CD8-positive, alpha-beta memory T cell (primary cell): ENCODE measurements around the gene AGAP1. TPM values are rescaled to one million over a fixed set of nuclear protein-coding genes. Genes with fewer than 3 reads are reported as not detected.

ENCODE experiments used
- CTCF ChIA-PET: fragments of 350-600 bp; sonication (Branson Sonifier 250); formaldehyde crosslinking; loops from one replicate; lab custom pipeline; 2021; ENCODE audit warnings: antibody characterized with exemption; lab: Charles Lee
- POLR2A ChIA-PET: fragments of 350-600 bp; sonication (Branson Sonifier 250); formaldehyde crosslinking; loops from one replicate; lab custom pipeline; 2021; ENCODE audit warnings: antibody characterized with exemption; lab: Charles Lee
- DNase-seq, 5 donors: peaks; one replicate each; pipeline versions ENCODE4 v3.0.0 to v3.0.0-alpha.2; 2020 to 2022; ENCODE audit warnings: mixed read lengths in 1 of 5
- H3K27ac ChIP-seq: one replicate; pipeline ENCODE4 v1.7.0; 2013; ENCODE audit warnings: low read depth, mild to moderate bottlenecking, low read length, moderate library complexity
- H3K27me3 ChIP-seq: 2 replicates; pipeline ENCODE4 v1.7.0; 2013; ENCODE audit warnings: low read length, mild to moderate bottlenecking; ENCODE audit not compliant: insufficient read depth, poor library complexity, severe bottlenecking
- H3K36me3 ChIP-seq: 2 replicates; pipeline ENCODE4 v1.7.0; 2013; ENCODE audit warnings: mild to moderate bottlenecking, low read length, moderate library complexity; ENCODE audit not compliant: insufficient read depth
- H3K4me1 ChIP-seq: 2 replicates; pipeline ENCODE4 v1.7.0; 2013; ENCODE audit warnings: mild to moderate bottlenecking, low read length, moderate library complexity; ENCODE audit not compliant: insufficient read depth
- H3K4me3 ChIP-seq: 2 replicates; pipeline ENCODE4 v1.7.0; 2013; ENCODE audit warnings: mild to moderate bottlenecking, low read length
- H3K9me3 ChIP-seq: 2 replicates; pipeline ENCODE4 v1.7.0; 2013; ENCODE audit warnings: mild to moderate bottlenecking, low read length
- H3K27ac Mint-ChIP-seq, 8 donors: one replicate each; pipeline ENCODE4 v1.8.0; 2020 to 2021; ENCODE audit warnings: mixed read lengths in 8 of 8, mild to moderate bottlenecking in 6 of 8, inconsistent platforms in 3 of 8, moderate library complexity in 3 of 8
- H3K27me3 Mint-ChIP-seq, 2 donors: one replicate each; pipeline ENCODE4 v1.8.0; 2020 to 2021; ENCODE audit warnings: mixed read lengths in 2 of 2, mild to moderate bottlenecking in 1 of 2, moderate library complexity in 1 of 2
- H3K36me3 Mint-ChIP-seq, 3 donors: one replicate each; pipeline ENCODE4 v1.8.0; 2020 to 2021; ENCODE audit warnings: mixed read lengths in 3 of 3, inconsistent platforms in 1 of 3, mild to moderate bottlenecking in 1 of 3
- H3K4me1 Mint-ChIP-seq, 3 donors: one replicate each; pipeline ENCODE4 v1.8.0; 2020 to 2021; ENCODE audit warnings: mixed read lengths in 3 of 3, inconsistent platforms in 1 of 3, mild to moderate bottlenecking in 1 of 3
- H3K4me3 Mint-ChIP-seq, 7 donors: one replicate each; pipeline ENCODE4 v1.8.0; 2020 to 2021; ENCODE audit warnings: mixed read lengths in 7 of 7, mild to moderate bottlenecking in 6 of 7, moderate library complexity in 4 of 7, inconsistent platforms in 2 of 7
- H3K9me3 Mint-ChIP-seq, 5 donors: one replicate each; pipeline ENCODE4 v1.8.0; 2020 to 2022; ENCODE audit warnings: mixed read lengths in 5 of 5, mild to moderate bottlenecking in 3 of 5, moderate library complexity in 2 of 5, inconsistent platforms in 1 of 5
- polyA plus RNA-seq: library from polyadenylated mRNA; unstranded; fragments of 300-500 nt; fragmentation: Illumina TruSeq; gene quantifications from one replicate; pipeline ENCODE4 v1.2.3, GENCODE V29; 2021
- total RNA-seq, 2 experiments: library from RNA; stranded (reverse); gene quantifications; one replicate each; pipeline ENCODE4 v1.2.3, GENCODE V29; 2021

AGAP1 gene
- total and polyA plus RNA-seq, 3 experiments from 2014 or later: 1.2 to 3.3 (median 2.7) TPM

- no peaks in the 10 kb centered on the region for H3K27me3 ChIP-seq
- ChIA-PET CTCF (no interaction called here), POLR2A (no interaction called here)
- Mint-ChIP-seq H3K4me3 (no peak overlapping the region), H3K36me3 (peaks cover 0 to 3% (median 0%) of the 10 kb centered on the region in 3 donors), H3K9me3 (peaks cover 0 to 4% (median 0%) of the 10 kb centered on the region in 5 donors), H3K4me1 (no peaks in the 10 kb centered on the region), H3K27ac (no peak overlapping the region), H3K27me3 (no peaks in the 10 kb centered on the region)
- H3K4me1 ChIP-seq: no peaks in the 10 kb centered on the region
- H3K4me3 ChIP-seq: no peak overlapping the region
- DNase-seq: no peak
- H3K36me3 ChIP-seq: no peaks in the 10 kb centered on the region
- no peak overlapping the region for H3K27ac ChIP-seq
- no peaks in the 10 kb centered on the region for H3K9me3 ChIP-seq
Measured at GRCh38 chr2:235824331-235824730, 330.5 kb downstream of the AGAP1 start.

GRCh38 chr2:235825946-235826345, 332.1 kb downstream of the AGAP1 start:
- Mint-ChIP-seq H3K4me1 (no peaks in the 10 kb centered on the region), H3K27me3 (no peaks in the 10 kb centered on the region), H3K36me3 (peaks cover 0 to 4% (median 3%) of the 10 kb centered on the region in 3 donors), H3K4me3 (no peak overlapping the region), H3K9me3 (peaks cover 0 to 4% (median 0%) of the 10 kb centered on the region in 5 donors), H3K27ac (peak overlapping the region in 1 of 8 donors; percentile 50)
- Histone ChIP-seq H3K36me3 (no peaks in the 10 kb centered on the region), H3K4me1 (no peaks in the 10 kb centered on the region), H3K4me3 (no peak overlapping the region), H3K9me3 (no peaks in the 10 kb centered on the region), H3K27me3 (no peaks in the 10 kb centered on the region), H3K27ac (no peak overlapping the region)
- ChIA-PET POLR2A (no interaction called here), CTCF (no interaction called here)
- DNase-seq: no peak

- Mint-ChIP-seq H3K36me3 (peaks cover 0 to 4% (median 3%) of the 10 kb centered on the region in 3 donors), H3K4me1 (no peaks in the 10 kb centered on the region), H3K4me3 (no peak overlapping the region), H3K9me3 (peaks cover 0 to 4% (median 0%) of the 10 kb centered on the region in 5 donors), H3K27ac (no peak overlapping the region), H3K27me3 (no peaks in the 10 kb centered on the region)
- ChIA-PET POLR2A (no interaction called here), CTCF (no interaction called here)
- Histone ChIP-seq H3K27ac (no peak overlapping the region), H3K27me3 (no peaks in the 10 kb centered on the region), H3K4me1 (no peaks in the 10 kb centered on the region), H3K4me3 (no peak overlapping the region), H3K36me3 (no peaks in the 10 kb centered on the region), H3K9me3 (no peaks in the 10 kb centered on the region)
- no peak for DNase-seq
Measured at GRCh38 chr2:235826826-235827225, 333.0 kb downstream of the AGAP1 start.

GRCh38 chr2:235827585-235827992, 333.7 kb downstream of the AGAP1 start:
- no peak overlapping the region for H3K4me3 Mint-ChIP-seq
- H3K4me3 ChIP-seq: no peak overlapping the region
- H3K36me3 ChIP-seq: no peaks in the 10 kb centered on the region
- POLR2A ChIA-PET: no interaction called here
- H3K27ac ChIP-seq: no peak overlapping the region
- CTCF ChIA-PET: no interaction called here
- H3K27ac Mint-ChIP-seq: no peak overlapping the region
- no peaks in the 10 kb centered on the region for H3K4me1 Mint-ChIP-seq
- DNase-seq: no peak
- H3K27me3 ChIP-seq: no peaks in the 10 kb centered on the region
- no peaks in the 10 kb centered on the region for H3K27me3 Mint-ChIP-seq
- peaks cover 0 to 4% (median 0%) of the 10 kb centered on the region in 3 donors for H3K36me3 Mint-ChIP-seq
- H3K9me3 ChIP-seq: no peaks in the 10 kb centered on the region
- H3K9me3 Mint-ChIP-seq: no peaks in the 10 kb centered on the region
- no peaks in the 10 kb centered on the region for H3K4me1 ChIP-seq

- peak overlapping the region in 1 of 8 donors; percentile 63 for H3K27ac Mint-ChIP-seq
- no peak overlapping the region for H3K4me3 Mint-ChIP-seq
- CTCF ChIA-PET: no interaction called here
- POLR2A ChIA-PET: no interaction called here
- H3K4me1 ChIP-seq: no peaks in the 10 kb centered on the region
- H3K27ac ChIP-seq: no peak overlapping the region
- H3K4me3 ChIP-seq: no peak overlapping the region
- H3K36me3 ChIP-seq: no peaks in the 10 kb centered on the region
- DNase-seq: no peak
- H3K9me3 Mint-ChIP-seq: no peaks in the 10 kb centered on the region
- H3K27me3 Mint-ChIP-seq: no peaks in the 10 kb centered on the region
- no peaks in the 10 kb centered on the region for H3K4me1 Mint-ChIP-seq
- peaks cover 0 to 4% (median 0%) of the 10 kb centered on the region in 3 donors for H3K36me3 Mint-ChIP-seq
- no peaks in the 10 kb centered on the region for H3K27me3 ChIP-seq
- H3K9me3 ChIP-seq: no peaks in the 10 kb centered on the region
Measured at GRCh38 chr2:235829726-235830125, 335.9 kb downstream of the AGAP1 start.

- H3K27ac Mint-ChIP-seq: no peak overlapping the region
Measured at GRCh38 chr2:235831755-235832154, 337.9 kb downstream of the AGAP1 start.

GRCh38 chr2:235832941-235833340, 339.1 kb downstream of the AGAP1 start:
- no peaks in the 10 kb centered on the region for H3K9me3 Mint-ChIP-seq
- CTCF ChIA-PET: no interaction called here
- no peak overlapping the region for H3K27ac Mint-ChIP-seq
- H3K27me3 ChIP-seq: no peaks in the 10 kb centered on the region
- peaks cover 0 to 4% (median 0%) of the 10 kb centered on the region in 3 donors for H3K36me3 Mint-ChIP-seq
- H3K27me3 Mint-ChIP-seq: no peaks in the 10 kb centered on the region
- no peak overlapping the region for H3K4me3 ChIP-seq
- H3K4me1 ChIP-seq: no peaks in the 10 kb centered on the region
- POLR2A ChIA-PET: no interaction called here
- H3K36me3 ChIP-seq: no peaks in the 10 kb centered on the region
- H3K4me3 Mint-ChIP-seq: no peak overlapping the region
- H3K9me3 ChIP-seq: no peaks in the 10 kb centered on the region
- no peak for DNase-seq
- no peaks in the 10 kb centered on the region for H3K4me1 Mint-ChIP-seq
- H3K27ac ChIP-seq: no peak overlapping the region

More at GRCh38 chr2:235831755-235832154, 337.9 kb downstream of the AGAP1 start:
- H3K4me1 Mint-ChIP-seq: no peaks in the 10 kb centered on the region
- ChIA-PET CTCF (no interaction called here), POLR2A (no interaction called here)
- H3K27me3 ChIP-seq: no peaks in the 10 kb centered on the region
- H3K36me3 ChIP-seq: no peaks in the 10 kb centered on the region
- H3K27ac ChIP-seq: no peak overlapping the region
- H3K4me1 ChIP-seq: no peaks in the 10 kb centered on the region
- H3K27me3 Mint-ChIP-seq: no peaks in the 10 kb centered on the region
- peaks cover 0 to 4% (median 0%) of the 10 kb centered on the region in 3 donors for H3K36me3 Mint-ChIP-seq
- H3K4me3 Mint-ChIP-seq: no peak overlapping the region
- no peaks in the 10 kb centered on the region for H3K9me3 ChIP-seq
- no peaks in the 10 kb centered on the region for H3K9me3 Mint-ChIP-seq
- DNase-seq: no peak
- no peak overlapping the region for H3K4me3 ChIP-seq

- no peaks in the 10 kb centered on the region for H3K36me3 ChIP-seq
- Mint-ChIP-seq H3K4me1 (no peaks in the 10 kb centered on the region), H3K27ac (peak overlapping the region in 1 of 8 donors; percentile 23), H3K36me3 (peaks cover 0 to 4% (median 0%) of the 10 kb centered on the region in 3 donors), H3K27me3 (no peaks in the 10 kb centered on the region), H3K9me3 (no peaks in the 10 kb centered on the region), H3K4me3 (no peak overlapping the region)
- POLR2A ChIA-PET: no interaction called here
- no peak for DNase-seq
- no peaks in the 10 kb centered on the region for H3K9me3 ChIP-seq
- no peak overlapping the region for H3K4me3 ChIP-seq
- no peak overlapping the region for H3K27ac ChIP-seq
- CTCF ChIA-PET: no interaction called here
- no peaks in the 10 kb centered on the region for H3K4me1 ChIP-seq
- no peaks in the 10 kb centered on the region for H3K27me3 ChIP-seq
Measured at GRCh38 chr2:235833971-235834620, 340.3 kb downstream of the AGAP1 start.
